HepG2 (cell line): ENCODE measurements around the gene TNS1. TPM values are rescaled to one million over a fixed set of nuclear protein-coding genes. Genes with fewer than 3 reads are reported as not detected.
A peak's percentile ranks its signal among the peaks of the same experiment; 100 is the strongest.
"Not testable (repeated sequence)": the region's sequence is repeated elsewhere in the genome, so short reads cannot be mapped to it uniquely, and the experiment has no call there.

Experiments
- ATAC-seq: fragments of 200-7000 bp; cut with Tn5 transposase; 3 replicates; pipeline ENCODE4 v1.9.1; 2020; ENCODE audit warnings: mild to moderate bottlenecking, moderate library complexity
- BruUV-seq: library from RNA; stranded (reverse); fragments of 400-500 nt; replicated peaks from 2 replicates; lab custom pipeline; 2021; lab: Mats Ljungman, UMichigan
- CTCF ChIA-PET: fragments of 300-600 bp; formaldehyde crosslinking; extraction: SDS; loops from one replicate; lab custom pipeline; 2021; ENCODE audit warnings: low total read pairs, inconsistent platforms, low intra/inter-chr PET ratio; lab: Yijun Ruan, JAX
- POLR2A ChIA-PET: fragments of 350-600 bp; sonication (Branson Sonifier 250); formaldehyde crosslinking; loops from one replicate; lab custom pipeline; 2020; ENCODE audit warnings: antibody characterized with exemption, inconsistent platforms; lab: Yijun Ruan, JAX
- DNase-seq: peaks from one replicate; pipeline ENCODE4 v3.0.0-alpha.2; 2015; ENCODE audit warnings: low spot score
- FAIRE-seq: peaks from 3 replicates; lab custom pipeline; 2011; peaks lifted over from hg19 to GRCh38; lab: Jason Lieb, UNC
- H2AFZ ChIP-seq: one replicate; pipeline ENCODE4 v1.6.1; 2011; ENCODE audit warnings: low read length, inconsistent platforms
- H3K27ac ChIP-seq: fragments of 300-600 bp; 3 replicates; pipeline ENCODE4 v1.8.0; 2011; ENCODE audit warnings: mixed run types, mild to moderate bottlenecking, mixed read lengths, low read length, inconsistent platforms; ENCODE audit not compliant: insufficient read depth; ENCODE audit errors: extremely low read length
- H3K27me3 ChIP-seq, 2 experiments: fragments of 200-600 bp in 1 of 2; 2 replicates in 1 of 2; 3 replicates in 1 of 2; pipeline versions ENCODE4 v1.6.0 to v1.8.0; 2011; ENCODE audit warnings: low read length in 2 of 2, mild to moderate bottlenecking in 2 of 2, moderate library complexity in 2 of 2, inconsistent platforms in 1 of 2; ENCODE audit not compliant: insufficient read depth in 2 of 2, control insufficient read depth in 1 of 2
- H3K36me3 ChIP-seq, 2 experiments: fragments of 200-600 bp in 1 of 2; replicated peaks in 1 of 2; 2 replicates in 1 of 2; 3 replicates in 1 of 2; pipeline versions ENCODE4 v1.5.1 to v1.8.0; 2011; ENCODE audit warnings: low read length in 2 of 2, inconsistent platforms in 1 of 2; ENCODE audit not compliant: insufficient read depth in 2 of 2, control insufficient read depth in 1 of 2
- H3K4me1 ChIP-seq: 2 replicates; pipeline ENCODE4 v1.5.1; 2012; ENCODE audit warnings: low read length, inconsistent platforms; ENCODE audit not compliant: insufficient read depth
- H3K4me2 ChIP-seq: 2 replicates; pipeline ENCODE4 v1.6.0; 2011; ENCODE audit warnings: low read depth, low read length, inconsistent platforms
- H3K4me3 ChIP-seq, 3 experiments: fragments of 200-600 bp in 1 of 3; sonication (generic), shearing (Covaris generic) in 1 of 3; replicated peaks in 1 of 3; 2 replicates each; pipeline ENCODE4 v1.5.1; 2011 to 2016; ENCODE audit warnings: low read length in 3 of 3, inconsistent platforms in 2 of 3, low read depth in 2 of 3, mild to moderate bottlenecking in 2 of 3, control low read depth in 1 of 3, mixed read lengths in 1 of 3; ENCODE audit not compliant: insufficient read depth in 1 of 3
- H3K79me2 ChIP-seq: one replicate; pipeline ENCODE4 v1.6.1; 2011; ENCODE audit warnings: low read length, inconsistent platforms; ENCODE audit not compliant: insufficient read depth
- H3K9ac ChIP-seq: 2 replicates; pipeline ENCODE4 v1.6.0; 2011; ENCODE audit warnings: mild to moderate bottlenecking, low read depth, low read length, inconsistent platforms; ENCODE audit not compliant: insufficient read depth
- H3K9me3 ChIP-seq: 2 replicates; pipeline ENCODE4 v1.5.1; 2012; ENCODE audit warnings: mild to moderate bottlenecking, low read length
- H4K20me1 ChIP-seq: 2 replicates; pipeline ENCODE4 v1.6.0; 2011; ENCODE audit warnings: inconsistent platforms, mild to moderate bottlenecking, low read length, moderate library complexity; ENCODE audit not compliant: insufficient read depth
- MAFK ChIP-seq, 2 experiments: IDR thresholded peaks in 1 of 2; conservative IDR thresholded peaks in 1 of 2; 2 replicates each; pipeline ENCODE4 v1.6.1; 2011; ENCODE audit warnings: improper control_type of control experiment in 2 of 2, low read length in 2 of 2
- NFYB ChIP-seq: sonication (generic); formaldehyde crosslinking; IDR thresholded peaks from 2 replicates; pipeline ENCODE4 v1.4.0; 2020; ENCODE audit warnings: missing genetic modification reagents
- NFYC ChIP-seq: IDR thresholded peaks from 2 replicates; pipeline ENCODE4 v1.6.1; 2016; ENCODE audit warnings: missing genetic modification reagents, missing compliant biosample characterization
- POGZ ChIP-seq: sonication (generic); formaldehyde crosslinking; IDR thresholded peaks from 2 replicates; pipeline ENCODE4 v1.4.0; 2020; ENCODE audit warnings: mild to moderate bottlenecking, missing genetic modification reagents
- POLR2A ChIP-seq, 2 experiments: IDR thresholded peaks; 2 replicates each; pipeline ENCODE4 v1.6.1; 2011; ENCODE audit warnings: low read depth in 2 of 2, low read length in 2 of 2, mild to moderate bottlenecking in 1 of 2, moderate library complexity in 1 of 2; ENCODE audit not compliant: insufficient read depth in 1 of 2
- PPARG ChIP-seq: conservative IDR thresholded peaks from 2 replicates; pipeline ENCODE4 v1.6.1; 2016; ENCODE audit warnings: missing biosample characterization, missing genetic modification reagents
- RXRB ChIP-seq: IDR thresholded peaks from 2 replicates; pipeline ENCODE4 v1.6.1; 2016; ENCODE audit warnings: borderline replicate concordance, missing genetic modification reagents, missing compliant biosample characterization
- SMC3 ChIP-seq: IDR thresholded peaks from 2 replicates; pipeline ENCODE4 v1.6.1; 2011; ENCODE audit warnings: low read length, improper control_type of control experiment
- ZMYM4 ChIP-seq: sonication (generic); formaldehyde crosslinking; IDR thresholded peaks from 2 replicates; pipeline ENCODE4 v1.8.1; 2023; ENCODE audit warnings: mild to moderate bottlenecking, missing genetic modification reagents
- WGBS: methylation state at CpG from one replicate; pipeline ENCODE4 v1.1.6; 2017; ENCODE audit warnings: low lambda C conversion rate; 5-methylcytosine and 5-hydroxymethylcytosine counted together
- in situ Hi-C: cut with HindIII; loops from 2 replicates; pipeline ENCODE4 v1.10.0; 2017; ENCODE audit warnings: low pct_unique_long_range_greater_than_20kb; ENCODE audit not compliant: extremely low pct_ligation_motif_present
- intact Hi-C: fragments of 100-400 bp; cut with micrococcal nuclease; formaldehyde crosslinking; loops from one replicate; pipeline ENCODE4 v1.10.0; 2022; ENCODE audit not compliant: unreplicated experiment
- polyA plus RNA-seq, 8 experiments: library from polyadenylated mRNA; depleted of rRNA in 3 of 8; stranded (reverse) in 7 of 8; unstranded in 1 of 8; fragments of >200 nt; fragmentation: Illumina TruSeq in 4 of 8; extraction: Trizol in 4 of 8; gene quantifications; 2 replicates each; pipeline versions ENCODE4 v1.2.1 to v1.2.3, GENCODE V29; 2011 to 2016; ENCODE audit warnings: low read depth in 4 of 8, missing spikeins in 1 of 8, mixed read lengths in 1 of 8; ENCODE audit not compliant: insufficient read depth in 1 of 8
- total RNA-seq, 5 experiments: library from RNA; depleted of rRNA; stranded (reverse); fragments of >200 nt; fragmentation: Illumina TruSeq; extraction: Trizol; gene quantifications; 2 replicates each; pipeline ENCODE4 v1.2.3, GENCODE V29; 2016; ENCODE audit warnings: low read depth in 1 of 5
- TF ChIP-seq, protein P1 (sequence below): sonication (generic); formaldehyde crosslinking; conservative IDR thresholded peaks from 2 replicates; pipeline ENCODE4 v1.4.0; 2020; ENCODE audit warnings: mild to moderate bottlenecking, missing genetic modification reagents, moderate library complexity
- TF ChIP-seq, protein P2 (sequence below): sonication (generic); formaldehyde crosslinking; IDR thresholded peaks from 2 replicates; pipeline ENCODE4 v1.5.1; 2020; ENCODE audit warnings: missing genetic modification reagents, mild to moderate bottlenecking, borderline replicate concordance
- TF ChIP-seq, protein P3 (sequence below): sonication (generic); formaldehyde crosslinking; IDR thresholded peaks from 2 replicates; pipeline ENCODE4 v1.8.0; 2022; ENCODE audit warnings: missing genetic modification reagents, mild to moderate bottlenecking, borderline replicate concordance
- TF ChIP-seq, protein P4 (sequence below): sonication (generic); formaldehyde crosslinking; IDR thresholded peaks from 2 replicates; pipeline ENCODE4 v1.5.0; 2020; ENCODE audit warnings: mild to moderate bottlenecking, missing genetic modification reagents, moderate library complexity

Gene TNS1
- total and polyA plus RNA-seq, 2 of the 13 experiments (the other 11 are each of a cell fraction or from before 2014, with no cell fraction given), result 1.9 to 118 TPM

DNA sequence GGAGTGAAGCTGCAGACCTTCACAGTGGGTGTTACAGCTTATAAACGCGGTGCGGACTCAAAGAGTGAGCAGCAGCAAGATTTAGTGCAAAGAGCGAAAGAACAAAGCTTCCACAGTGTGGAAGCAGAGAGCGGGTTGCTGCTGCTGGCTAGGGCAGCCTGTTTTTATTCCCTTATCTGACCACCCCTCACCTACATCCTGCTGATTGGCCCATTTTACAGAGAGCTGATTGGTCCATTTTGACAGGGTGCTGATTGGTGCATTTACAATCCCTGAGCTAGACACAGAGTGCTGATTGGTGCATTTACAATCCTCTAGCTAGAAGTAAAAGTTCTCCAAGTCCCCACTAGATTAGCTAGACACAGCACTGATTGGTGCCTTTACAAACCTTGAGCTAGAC is 216.2 kb downstream of the TNS1 start:
- not testable (repeated sequence) for H3K9ac ChIP-seq, BruUV-seq, H2AFZ ChIP-seq, H4K20me1 ChIP-seq, H3K9me3 ChIP-seq, FAIRE-seq, H3K4me3 ChIP-seq, H3K36me3 ChIP-seq, H3K79me2 ChIP-seq, H3K27me3 ChIP-seq, H3K27ac ChIP-seq
- peak; percentile 45 for DNase-seq
- in situ Hi-C loops (loop anchor here (5.0 kb wide), 1 partner anchor 246 kb away; no protein-coding TSS in a partner anchor), intact Hi-C loops (loop anchor here (5.0 kb wide), 1 partner anchor 116 kb away; no protein-coding TSS in a partner anchor)
- Histone ChIP-seq H3K4me1 (peaks cover 51% of the 10 kb centered on the region), H3K4me2 (peak overlapping the region; percentile 42; the same call in 1 of the 2 replicates)
- POLR2A ChIA-PET, result interaction anchor here (1.2 to 1.5 kb wide), 2 partner anchors 116 to 207 kb away, joined by 3 to 6 read pairs; no protein-coding TSS in a partner anchor
- 38% methylated on average over 5 of the region's 5 CpGs for WGBS
- 0 out of 4 replicates have a peak, but pooled peaks of 1 of the 2 experiments have one; percentile 25 for TF ChIP-seq POLR2A (IDR thresholded peaks at IDR 0.05; ENCODE audit: insufficient read depth in 1 of 2, low read depth in 2 of 2, low read length in 2 of 2)
- TF ChIP-seq PPARG (CRISPR knock-in tag), result peak; percentile 93
- 0 out of 2 replicates have a peak, but pooled peaks have one; percentile 38 for TF ChIP-seq RXRB
- TF ChIP-seq SMC3, result peak; percentile 27; the same call in 1 of the 2 replicates
- peak; percentile 88 for TF ChIP-seq ZMYM4 (CRISPR knock-in tag)
- TF ChIP-seq, protein P1, sequence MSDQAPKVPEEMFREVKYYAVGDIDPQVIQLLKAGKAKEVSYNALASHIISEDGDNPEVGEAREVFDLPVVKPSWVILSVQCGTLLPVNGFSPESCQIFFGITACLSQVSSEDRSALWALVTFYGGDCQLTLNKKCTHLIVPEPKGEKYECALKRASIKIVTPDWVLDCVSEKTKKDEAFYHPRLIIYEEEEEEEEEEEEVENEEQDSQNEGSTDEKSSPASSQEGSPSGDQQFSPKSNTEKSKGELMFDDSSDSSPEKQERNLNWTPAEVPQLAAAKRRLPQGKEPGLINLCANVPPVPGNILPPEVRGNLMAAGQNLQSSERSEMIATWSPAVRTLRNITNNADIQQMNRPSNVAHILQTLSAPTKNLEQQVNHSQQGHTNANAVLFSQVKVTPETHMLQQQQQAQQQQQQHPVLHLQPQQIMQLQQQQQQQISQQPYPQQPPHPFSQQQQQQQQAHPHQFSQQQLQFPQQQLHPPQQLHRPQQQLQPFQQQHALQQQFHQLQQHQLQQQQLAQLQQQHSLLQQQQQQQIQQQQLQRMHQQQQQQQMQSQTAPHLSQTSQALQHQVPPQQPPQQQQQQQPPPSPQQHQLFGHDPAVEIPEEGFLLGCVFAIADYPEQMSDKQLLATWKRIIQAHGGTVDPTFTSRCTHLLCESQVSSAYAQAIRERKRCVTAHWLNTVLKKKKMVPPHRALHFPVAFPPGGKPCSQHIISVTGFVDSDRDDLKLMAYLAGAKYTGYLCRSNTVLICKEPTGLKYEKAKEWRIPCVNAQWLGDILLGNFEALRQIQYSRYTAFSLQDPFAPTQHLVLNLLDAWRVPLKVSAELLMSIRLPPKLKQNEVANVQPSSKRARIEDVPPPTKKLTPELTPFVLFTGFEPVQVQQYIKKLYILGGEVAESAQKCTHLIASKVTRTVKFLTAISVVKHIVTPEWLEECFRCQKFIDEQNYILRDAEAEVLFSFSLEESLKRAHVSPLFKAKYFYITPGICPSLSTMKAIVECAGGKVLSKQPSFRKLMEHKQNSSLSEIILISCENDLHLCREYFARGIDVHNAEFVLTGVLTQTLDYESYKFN (CRISPR knock-in tag), result peak; percentile 34; the same call in 1 of the 2 replicates
- peak; percentile 77 for TF ChIP-seq NFYB (CRISPR knock-in tag)
- TF ChIP-seq POGZ (CRISPR knock-in tag), result peak; percentile 76
- TF ChIP-seq, protein P2, sequence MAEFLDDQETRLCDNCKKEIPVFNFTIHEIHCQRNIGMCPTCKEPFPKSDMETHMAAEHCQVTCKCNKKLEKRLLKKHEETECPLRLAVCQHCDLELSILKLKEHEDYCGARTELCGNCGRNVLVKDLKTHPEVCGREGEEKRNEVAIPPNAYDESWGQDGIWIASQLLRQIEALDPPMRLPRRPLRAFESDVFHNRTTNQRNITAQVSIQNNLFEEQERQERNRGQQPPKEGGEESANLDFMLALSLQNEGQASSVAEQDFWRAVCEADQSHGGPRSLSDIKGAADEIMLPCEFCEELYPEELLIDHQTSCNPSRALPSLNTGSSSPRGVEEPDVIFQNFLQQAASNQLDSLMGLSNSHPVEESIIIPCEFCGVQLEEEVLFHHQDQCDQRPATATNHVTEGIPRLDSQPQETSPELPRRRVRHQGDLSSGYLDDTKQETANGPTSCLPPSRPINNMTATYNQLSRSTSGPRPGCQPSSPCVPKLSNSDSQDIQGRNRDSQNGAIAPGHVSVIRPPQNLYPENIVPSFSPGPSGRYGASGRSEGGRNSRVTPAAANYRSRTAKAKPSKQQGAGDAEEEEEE (CRISPR knock-in tag), result 0 out of 2 replicates have a peak, but pooled peaks have one; percentile 63
- TF ChIP-seq, protein P3, sequence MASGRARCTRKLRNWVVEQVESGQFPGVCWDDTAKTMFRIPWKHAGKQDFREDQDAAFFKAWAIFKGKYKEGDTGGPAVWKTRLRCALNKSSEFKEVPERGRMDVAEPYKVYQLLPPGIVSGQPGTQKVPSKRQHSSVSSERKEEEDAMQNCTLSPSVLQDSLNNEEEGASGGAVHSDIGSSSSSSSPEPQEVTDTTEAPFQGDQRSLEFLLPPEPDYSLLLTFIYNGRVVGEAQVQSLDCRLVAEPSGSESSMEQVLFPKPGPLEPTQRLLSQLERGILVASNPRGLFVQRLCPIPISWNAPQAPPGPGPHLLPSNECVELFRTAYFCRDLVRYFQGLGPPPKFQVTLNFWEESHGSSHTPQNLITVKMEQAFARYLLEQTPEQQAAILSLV (CRISPR knock-in tag), result 0 out of 2 replicates have a peak, but pooled peaks have one; percentile 46
- peak; percentile 79 for TF ChIP-seq NFYC
- 0 out of 4 replicates have a peak, but pooled peaks have one; percentile 2 to 6 for TF ChIP-seq MAFK (conservative IDR thresholded peaks at IDR 0.05 in 1 of 2, IDR thresholded peaks at IDR 0.05 in 1 of 2; ENCODE audit: low read length in 2 of 2)
- TF ChIP-seq, protein P4, sequence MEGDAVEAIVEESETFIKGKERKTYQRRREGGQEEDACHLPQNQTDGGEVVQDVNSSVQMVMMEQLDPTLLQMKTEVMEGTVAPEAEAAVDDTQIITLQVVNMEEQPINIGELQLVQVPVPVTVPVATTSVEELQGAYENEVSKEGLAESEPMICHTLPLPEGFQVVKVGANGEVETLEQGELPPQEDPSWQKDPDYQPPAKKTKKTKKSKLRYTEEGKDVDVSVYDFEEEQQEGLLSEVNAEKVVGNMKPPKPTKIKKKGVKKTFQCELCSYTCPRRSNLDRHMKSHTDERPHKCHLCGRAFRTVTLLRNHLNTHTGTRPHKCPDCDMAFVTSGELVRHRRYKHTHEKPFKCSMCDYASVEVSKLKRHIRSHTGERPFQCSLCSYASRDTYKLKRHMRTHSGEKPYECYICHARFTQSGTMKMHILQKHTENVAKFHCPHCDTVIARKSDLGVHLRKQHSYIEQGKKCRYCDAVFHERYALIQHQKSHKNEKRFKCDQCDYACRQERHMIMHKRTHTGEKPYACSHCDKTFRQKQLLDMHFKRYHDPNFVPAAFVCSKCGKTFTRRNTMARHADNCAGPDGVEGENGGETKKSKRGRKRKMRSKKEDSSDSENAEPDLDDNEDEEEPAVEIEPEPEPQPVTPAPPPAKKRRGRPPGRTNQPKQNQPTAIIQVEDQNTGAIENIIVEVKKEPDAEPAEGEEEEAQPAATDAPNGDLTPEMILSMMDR (CRISPR knock-in tag), result peak; percentile 60
- ATAC-seq, result peak; percentile 21
- CTCF ChIA-PET, result interaction anchor here (1.5 to 6.4 kb wide), 4 partner anchors 100 to 248 kb away, joined by 3 to 106 read pairs (median 27); no protein-coding TSS in a partner anchor
